NAMALWA (cell line): ENCODE results near the gene TJAP1.
"Not testable (repeated sequence)": the region's sequence is repeated elsewhere in the genome, so short reads cannot be mapped to it uniquely, and the experiment has no call there.

Experiments
- DNase-seq: peaks from one replicate; pipeline ENCODE4 v3.0.0-alpha.2; 2015; ENCODE audit warnings: low spot score

The TJAP1 gene

GRCh38 chr6:43532201-43532600, 54.8 kb downstream of the TJAP1 start:
- DNase-seq, result no peak

- DNase-seq, result not testable (repeated sequence)
Measured at GRCh38 chr6:43538986-43539385, 61.6 kb downstream of the TJAP1 start.

GRCh38 chr6:43539409-43539808, 62.0 kb downstream of the TJAP1 start:
- not testable (repeated sequence) for DNase-seq

- no peak for DNase-seq
Measured at GRCh38 chr6:43540507-43540906, 63.1 kb downstream of the TJAP1 start.

GRCh38 chr6:43541774-43542471, 64.6 kb downstream of the TJAP1 start:
- no peak for DNase-seq

GRCh38 chr6:43544461-43544860, 67.1 kb downstream of the TJAP1 start:
- no peak for DNase-seq

GRCh38 chr6:43547222-43547621, 69.9 kb downstream of the TJAP1 start:
- no peak for DNase-seq
